ENCODE results near the gene C2orf81.
"Not testable (repeated sequence)": the region's sequence is repeated elsewhere in the genome, so short reads cannot be mapped to it uniquely, and the experiment has no call there.

C2orf81 gene

DNA sequence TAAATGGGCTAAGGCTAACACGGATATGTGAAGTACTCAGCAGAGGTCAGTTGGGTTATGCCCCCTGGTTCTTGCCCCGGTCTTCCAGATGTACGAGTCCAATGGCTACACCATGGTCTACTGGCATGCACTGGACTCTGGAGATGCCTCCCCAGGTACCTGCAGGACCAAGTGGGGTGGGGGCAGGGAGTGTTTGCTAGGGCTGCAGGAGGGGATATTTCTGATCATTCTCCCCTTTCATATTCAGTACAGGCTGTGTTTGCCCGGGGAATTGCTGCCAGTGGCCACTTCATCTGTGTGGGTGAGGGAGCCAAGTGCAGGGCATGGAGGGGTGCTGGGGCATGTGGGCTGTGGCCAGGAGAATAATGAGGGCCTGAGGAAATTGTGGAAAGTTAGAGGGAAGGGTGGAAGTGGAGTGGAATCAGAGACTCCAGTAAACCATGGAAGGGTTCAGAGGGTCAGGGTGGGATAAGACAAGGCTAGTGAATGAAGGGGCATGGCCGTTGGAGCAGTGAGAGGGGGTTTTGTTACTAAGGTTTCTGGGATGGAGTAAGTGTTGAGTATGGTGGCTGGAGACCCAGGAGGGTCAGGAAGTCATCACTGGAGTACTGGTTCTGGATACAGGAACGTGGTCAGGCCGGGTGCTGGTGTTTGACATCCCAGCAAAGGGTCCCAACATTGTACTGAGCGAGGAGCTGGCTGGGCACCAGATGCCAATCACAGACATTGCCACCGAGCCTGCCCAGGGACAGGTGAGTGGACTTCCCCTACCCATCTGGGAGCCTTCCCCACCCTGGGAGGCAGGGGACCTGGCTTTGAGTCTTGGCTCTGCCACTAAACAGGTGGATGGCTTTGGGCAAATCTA lies 2.0 kb upstream of the C2orf81 start:
- DNase-seq = no peak

DNA sequence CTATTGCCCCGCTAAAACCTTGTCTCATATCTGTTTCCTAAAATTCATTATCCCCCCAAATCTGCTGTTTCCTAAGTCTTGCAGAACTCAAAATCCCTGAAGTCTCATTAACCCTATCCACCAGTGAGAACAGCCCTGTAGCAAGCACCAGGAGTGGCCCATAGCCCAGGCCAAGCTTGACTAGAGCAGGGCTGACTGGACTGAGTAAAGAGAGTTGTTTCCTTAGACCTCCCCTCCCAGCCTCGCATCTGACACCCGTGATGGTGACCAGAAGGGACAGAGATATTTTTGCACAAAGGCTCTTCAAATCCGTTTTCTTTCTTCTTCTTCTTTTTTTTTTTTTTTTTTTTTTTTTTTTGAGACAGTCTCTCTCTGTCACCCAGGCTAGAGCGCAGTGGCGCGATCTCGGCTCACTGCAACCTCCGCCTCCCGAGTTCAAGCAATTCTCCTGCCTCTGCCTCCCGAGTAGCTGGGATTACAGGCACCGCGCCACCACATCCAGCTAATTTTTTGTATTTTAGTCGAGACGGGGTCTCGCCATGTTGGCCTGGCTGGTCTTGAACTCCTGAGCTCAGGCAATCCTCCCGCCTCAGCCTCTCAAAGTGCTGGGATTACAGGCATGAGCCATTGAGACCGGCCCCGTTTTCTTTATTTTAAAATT lies 846 bp downstream of the C2orf81 start:
- DNase-seq = not testable (repeated sequence)

DNA sequence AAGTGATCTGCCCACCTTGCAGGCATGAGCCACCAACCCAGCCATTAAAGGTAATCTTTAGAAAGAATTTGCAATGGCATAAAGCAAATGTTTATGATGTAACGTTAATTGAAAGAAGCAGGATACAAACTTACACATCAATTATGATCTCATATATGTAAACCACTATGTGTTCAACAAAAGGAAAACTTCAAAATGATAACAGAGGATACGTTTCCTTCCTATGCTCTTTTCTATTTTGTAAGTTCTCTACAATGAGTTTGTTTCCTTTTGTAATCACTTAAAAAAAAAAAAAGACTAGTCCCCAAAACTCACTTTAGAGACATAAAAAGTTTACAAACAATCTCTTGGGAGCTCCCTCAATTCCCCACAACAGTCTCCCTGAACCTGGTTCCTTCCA lies 1.4 kb downstream of the C2orf81 start:
- no peak for DNase-seq

DNA sequence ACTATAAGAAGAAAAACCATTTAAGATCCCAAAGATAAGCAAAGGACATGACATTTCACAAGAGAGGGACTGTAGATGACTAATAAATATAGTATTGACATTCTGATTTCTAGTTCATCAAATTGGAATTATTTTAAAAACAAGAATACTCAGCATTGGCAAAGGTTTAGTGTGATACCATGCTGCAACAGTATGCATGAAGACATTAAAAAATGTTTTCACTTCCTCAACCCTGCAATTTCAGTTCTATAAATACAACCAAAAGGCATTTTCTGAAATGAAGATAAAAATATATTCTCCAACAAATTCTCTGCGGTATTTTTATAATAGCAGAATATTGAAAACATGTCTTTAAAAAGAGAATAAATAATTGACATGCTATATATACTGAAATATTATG lies 2.1 kb downstream of the C2orf81 start:
- DNase-seq = no peak

DNA sequence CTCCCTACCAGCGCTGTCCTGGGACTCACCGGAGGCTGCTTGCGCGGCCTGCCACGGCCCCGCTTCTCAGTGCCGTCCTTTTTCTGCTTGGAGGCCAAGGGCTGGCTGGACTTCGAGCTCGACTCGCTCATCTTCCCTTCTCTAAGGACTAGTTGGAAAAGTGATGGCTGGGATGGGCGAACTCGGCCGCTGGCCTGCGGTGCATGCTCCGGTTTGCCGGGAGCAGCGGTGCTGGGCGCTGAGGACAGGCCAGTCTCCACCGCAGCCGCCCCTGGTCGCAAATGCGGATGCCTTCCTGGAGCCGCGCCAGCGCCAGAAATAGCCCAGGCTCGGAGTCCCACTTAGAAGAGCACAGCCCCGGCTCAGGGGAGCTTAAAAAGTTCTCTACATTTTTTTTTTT lies 3.1 kb downstream of the C2orf81 start:
- no peak for DNase-seq

DNA sequence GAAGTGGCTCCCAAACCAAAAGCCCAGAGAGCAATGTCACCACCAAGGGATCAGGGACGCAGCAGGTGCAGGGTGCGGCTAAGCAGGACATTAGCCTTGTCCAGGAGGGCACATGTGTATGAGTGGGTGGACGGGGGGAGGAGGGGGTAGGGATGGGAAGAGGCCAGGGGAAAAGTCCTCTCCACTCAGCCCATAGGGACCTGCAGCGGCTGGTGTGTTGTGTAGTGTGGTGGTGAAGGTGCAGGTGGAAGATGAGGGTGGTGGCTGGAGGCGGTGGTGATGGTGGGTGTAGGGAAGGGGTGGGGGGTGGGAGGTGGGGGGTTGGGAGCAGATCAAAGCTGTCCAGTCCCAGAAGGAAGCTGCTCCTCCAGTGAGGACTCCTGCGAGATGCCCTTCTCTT lies 3.7 kb downstream of the C2orf81 start:
- no peak for DNase-seq

DNA sequence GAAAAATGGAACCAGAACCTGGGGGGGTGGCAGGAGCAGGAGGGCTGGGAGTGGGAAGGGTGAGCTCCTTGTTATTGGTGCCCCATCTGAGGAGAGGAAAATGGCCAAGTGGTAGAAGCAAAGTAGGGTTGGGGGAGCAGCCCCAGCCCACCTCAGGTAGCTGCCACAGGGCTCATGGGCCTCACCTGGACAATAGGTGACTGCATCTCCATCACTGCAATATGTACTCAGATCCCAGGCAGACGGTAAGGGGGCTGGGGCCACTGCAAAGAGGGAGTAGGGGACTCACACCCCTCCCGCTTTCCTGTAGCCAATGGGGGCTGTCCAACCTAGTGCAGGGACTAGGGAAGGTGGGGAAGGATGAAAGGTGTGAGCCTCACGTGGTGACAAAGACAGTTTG lies 4.2 kb downstream of the C2orf81 start:
- DNase-seq = no peak

DNA sequence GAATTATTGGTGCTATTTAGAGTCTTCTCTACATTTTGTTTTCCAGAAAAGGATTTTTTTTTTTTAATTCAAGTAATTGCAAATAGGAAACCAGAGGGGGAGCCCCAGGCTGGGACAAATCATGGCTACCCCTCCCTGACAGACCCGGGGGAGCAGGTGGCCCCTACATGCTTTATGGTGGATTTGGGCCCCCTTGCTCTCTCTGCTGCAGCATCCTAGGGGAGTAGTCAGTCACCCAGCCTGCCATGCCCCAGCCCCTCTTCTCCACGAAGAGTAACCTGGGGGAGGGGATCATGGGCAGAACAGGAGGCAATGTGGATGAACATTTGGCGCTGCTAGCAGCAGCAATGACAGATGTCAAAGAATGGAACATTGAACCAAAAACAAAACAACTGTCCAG lies 4.6 kb downstream of the C2orf81 start:
- no peak for DNase-seq

DNA sequence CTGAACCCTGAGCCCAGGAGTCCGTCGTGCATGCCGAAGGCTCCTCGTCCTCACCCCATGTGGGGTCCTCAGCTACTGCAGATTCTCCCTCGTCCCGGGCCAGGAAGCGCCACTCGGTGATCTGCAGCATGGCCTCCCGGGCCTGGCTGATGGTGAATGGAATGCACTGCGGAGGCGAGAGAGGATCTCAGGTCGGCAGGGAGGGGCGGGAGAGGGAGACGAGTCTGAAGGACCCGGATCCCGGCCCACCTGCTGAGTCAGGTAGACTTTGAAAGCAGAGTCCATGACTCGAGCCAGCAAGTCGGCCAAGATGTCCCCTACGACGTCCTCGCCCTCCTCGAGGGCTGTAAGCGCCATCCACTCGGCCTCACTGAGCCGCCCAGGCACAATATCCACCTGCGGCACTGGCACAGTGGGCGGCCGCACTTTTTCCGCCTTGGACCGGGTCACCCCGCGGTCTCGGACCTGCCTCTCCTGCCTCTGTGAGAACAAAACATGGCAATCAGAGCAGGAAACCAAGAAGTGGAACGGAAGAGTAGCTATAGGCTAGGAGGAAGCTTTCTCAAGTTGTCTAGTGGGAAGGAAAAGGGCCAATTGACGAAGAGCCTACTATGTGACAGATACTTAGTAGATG lies 5.5 kb downstream of the C2orf81 start:
- peak in 1 of 2 experiments; percentile 50 for DNase-seq

DNA sequence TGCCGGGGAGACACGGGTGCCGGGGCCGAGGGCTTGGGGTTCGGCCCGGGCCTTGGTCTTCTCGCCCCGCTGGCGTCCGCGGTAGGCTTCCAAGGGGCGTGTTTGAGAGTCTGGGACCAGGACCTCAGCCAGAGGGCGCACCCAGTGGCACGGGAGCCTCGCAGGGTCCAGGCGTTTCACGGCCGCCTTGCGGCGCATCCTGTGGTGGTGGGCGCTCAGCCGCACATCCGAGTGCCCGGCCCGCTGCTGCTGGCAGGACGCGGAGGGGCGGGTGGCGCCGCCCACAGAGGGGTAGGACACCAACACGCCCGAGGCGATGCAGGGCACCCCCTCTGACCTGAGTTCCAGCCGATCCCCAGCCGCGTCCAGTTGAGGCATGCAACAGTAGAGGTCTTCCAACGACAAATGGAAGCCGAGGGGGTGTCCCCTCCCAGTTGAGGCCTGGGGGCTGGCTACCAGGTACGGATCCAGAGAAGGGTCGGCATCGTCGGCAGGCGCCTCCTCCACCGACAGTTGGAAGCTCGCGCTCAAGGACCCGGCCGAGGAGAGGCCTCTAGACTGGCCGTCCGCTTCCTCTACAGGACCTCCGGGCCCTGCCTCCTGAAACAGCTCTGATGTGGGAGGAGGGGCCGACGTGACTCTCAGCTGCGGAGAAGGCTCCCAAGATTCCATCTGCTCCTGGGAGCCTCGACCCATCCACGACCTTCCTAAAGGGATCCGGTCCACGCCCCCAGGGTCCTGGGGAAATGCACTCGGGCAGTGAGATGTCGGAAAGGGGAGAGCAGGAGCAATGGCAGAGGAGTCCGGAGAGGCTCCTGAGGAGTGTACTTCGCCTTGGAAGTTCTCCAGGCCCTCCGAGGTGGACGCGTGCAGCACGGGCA lies 6.3 kb downstream of the C2orf81 start:
- peak; percentile 65 to 77 for DNase-seq

DNA sequence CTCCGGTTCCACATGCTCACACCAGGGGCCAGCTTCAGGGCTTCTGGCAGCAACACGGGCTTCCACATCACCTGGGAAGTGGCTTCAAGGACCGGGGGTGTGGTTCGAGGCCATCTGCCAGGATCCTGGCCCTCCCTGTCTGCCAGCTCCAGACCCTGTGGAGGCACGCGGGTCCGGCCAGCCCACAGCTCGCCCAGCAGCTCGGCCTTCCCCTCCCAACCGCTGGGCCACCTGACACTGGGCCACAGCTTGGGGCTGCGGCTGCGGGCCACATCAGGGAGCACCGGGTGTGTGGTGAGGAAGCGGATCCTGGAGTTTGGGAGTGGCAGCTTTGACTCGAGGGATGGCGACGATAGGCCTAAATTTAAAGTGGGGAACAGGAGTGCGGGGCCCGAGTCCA lies 7.0 kb downstream of the C2orf81 start:
- DNase-seq = no peak

DNA sequence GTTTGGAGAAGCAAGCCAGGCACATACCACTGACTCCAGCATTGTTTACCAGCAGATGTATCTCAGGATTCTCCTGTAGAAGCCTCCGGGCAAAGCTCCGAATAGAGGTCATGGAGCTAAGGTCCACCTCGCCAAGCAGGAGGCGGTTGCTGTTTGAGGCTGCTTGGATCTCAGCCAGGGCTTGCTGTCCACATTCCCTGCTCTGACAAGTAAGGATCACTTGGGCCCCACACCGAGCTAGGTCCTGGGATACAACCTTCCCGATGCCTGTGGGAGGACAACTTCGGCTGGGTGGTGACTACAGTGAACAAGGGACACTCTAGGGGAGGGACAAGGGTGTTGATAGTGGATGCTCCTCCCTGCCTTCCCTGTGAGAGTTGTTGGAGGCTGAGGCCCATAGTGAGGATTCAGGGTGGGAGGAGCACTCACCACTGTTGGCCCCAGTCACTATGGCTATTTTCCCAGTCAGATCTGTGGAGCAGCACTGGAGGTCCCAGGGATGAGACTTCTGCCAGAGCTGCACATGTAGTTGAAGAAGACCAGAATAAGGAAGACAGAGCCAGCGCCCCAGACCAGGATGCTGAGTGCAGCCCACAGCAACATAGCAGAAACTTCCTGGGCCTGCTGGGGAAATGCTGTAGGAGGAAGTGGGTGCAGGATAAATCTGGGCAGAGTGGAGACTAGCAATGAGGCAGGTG lies 8.3 kb downstream of the C2orf81 start:
- no peak for DNase-seq

DNA sequence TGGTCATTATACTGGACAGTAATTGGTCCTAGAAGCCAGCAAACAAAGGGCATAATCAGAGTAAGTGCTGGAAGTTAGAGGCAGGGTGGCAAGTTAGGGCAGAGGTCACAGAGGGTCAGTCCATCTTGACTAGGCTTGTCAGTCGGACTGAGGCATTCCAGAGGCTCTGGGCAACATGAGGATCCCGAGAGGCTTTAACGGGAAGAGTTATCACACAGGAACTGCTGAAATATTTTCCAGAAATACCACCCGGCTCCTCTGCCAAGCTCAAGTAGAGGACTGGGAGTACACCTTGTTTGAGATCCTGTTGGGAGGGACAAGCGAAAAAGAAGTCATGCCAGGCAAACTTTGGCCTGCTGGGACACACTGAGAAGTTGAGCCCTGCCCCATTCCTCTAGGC lies 13.7 kb downstream of the C2orf81 start:
- DNase-seq = no peak

DNA sequence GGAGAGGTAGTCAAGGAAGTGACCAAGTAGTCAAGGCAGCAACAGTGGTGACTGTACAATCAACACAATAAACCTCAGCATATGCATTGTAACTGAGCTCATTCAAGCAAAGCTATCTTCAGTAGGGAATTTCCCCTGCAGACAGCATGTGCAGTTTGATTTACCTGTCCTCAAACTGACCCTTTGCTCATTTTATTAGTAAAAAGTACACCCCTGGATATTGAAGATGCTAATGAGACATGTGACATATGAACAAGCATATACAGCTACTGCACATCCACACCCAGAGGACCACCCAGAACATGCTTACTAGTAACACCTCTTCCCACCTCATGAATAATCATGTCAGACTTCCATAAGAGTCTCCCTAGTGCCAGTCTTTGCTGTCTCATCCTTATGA lies 15.4 kb downstream of the C2orf81 start:
- no peak for DNase-seq

DNA sequence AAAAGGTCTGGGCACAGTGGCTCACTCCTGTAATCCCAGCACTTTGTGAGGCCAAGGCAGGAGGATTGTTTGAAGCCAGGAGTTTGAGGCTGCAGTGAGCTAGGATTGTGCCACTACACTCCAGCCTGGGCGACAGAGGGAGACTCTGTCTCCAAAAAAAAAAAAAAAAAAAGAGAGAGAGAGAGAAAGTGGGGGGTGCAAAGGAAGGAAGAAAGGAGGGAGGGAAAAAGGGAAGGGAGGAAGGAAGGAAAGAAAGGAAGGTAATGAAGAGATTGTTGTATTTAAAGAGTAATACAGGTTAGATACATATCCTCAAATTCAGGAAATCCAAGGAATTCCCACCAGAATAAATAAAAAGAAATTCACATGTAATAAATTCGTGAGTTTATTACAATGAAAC lies 19.5 kb downstream of the C2orf81 start:
- no peak for DNase-seq

DNA sequence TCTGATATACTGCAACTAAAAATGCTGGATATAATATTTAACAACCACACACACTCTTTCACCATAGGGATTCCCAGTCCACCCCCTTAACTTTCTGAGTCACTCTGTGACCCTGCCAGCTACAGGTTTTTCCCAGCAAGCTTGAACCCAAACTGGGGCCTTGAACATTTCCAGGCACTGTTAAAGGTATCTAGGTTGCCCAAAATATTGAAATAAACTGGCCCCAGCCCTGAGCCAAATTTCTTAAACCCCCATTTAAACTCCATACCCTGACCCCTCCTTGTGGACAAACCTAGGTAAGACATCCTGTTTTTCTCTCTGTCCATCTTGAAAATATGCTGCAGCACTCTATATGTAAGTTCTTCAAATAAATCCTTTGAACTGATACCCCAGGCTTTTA lies 21.6 kb downstream of the C2orf81 start:
- no peak for DNase-seq

DNA sequence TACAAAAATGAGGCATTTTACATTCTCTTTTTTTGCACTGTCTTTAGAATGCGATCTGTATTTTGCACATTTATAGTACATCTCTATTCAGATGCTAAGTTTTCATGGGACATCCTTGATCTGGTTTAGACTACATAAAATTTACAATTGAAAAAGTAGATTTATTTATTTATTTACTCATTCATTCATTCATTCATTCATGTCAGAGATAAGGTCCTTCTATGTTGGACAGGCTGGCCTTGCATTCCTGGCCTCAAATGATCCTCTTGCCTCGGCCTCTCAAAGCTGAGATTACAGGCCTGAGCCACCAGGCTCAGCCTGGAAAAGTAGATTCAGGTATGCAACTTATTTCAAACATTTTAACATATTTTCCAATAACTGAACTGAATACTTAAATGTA lies 25.3 kb downstream of the C2orf81 start:
- DNase-seq = no peak

DNA sequence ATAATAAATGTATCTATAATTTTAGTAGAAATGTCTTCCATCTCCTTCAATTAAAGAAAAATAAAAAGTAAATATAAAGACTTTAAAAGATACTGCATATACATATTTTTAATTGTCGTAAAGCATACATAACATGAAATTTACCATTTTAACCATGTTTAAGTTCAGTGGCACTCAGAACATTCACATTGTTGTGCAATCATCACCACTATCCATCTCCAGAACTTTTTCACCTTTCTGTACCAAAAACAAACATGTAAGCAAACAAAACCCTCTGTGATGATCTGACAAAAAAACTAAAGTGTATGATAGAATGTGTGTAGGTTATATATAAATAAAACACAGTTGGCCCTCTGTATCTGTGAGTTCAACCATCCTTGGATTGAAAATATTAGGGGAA lies 27.9 kb downstream of the C2orf81 start:
- DNase-seq = no peak

DNA sequence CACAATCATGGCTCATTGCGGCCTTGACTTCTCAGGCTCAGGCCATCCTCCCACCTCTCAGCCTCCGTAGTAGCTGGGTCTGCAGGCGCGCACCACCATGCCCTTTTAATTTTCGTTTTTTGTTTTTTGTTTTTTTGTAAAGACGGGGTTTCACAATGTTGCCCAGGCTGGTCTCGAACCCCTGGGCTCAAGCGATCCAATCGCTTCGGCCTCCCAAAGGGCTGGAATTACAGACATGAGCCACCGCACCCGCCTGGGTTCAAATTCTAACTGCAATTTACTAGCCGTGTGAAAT lies 29.0 kb downstream of the C2orf81 start:
- DNase-seq = no peak

DNA sequence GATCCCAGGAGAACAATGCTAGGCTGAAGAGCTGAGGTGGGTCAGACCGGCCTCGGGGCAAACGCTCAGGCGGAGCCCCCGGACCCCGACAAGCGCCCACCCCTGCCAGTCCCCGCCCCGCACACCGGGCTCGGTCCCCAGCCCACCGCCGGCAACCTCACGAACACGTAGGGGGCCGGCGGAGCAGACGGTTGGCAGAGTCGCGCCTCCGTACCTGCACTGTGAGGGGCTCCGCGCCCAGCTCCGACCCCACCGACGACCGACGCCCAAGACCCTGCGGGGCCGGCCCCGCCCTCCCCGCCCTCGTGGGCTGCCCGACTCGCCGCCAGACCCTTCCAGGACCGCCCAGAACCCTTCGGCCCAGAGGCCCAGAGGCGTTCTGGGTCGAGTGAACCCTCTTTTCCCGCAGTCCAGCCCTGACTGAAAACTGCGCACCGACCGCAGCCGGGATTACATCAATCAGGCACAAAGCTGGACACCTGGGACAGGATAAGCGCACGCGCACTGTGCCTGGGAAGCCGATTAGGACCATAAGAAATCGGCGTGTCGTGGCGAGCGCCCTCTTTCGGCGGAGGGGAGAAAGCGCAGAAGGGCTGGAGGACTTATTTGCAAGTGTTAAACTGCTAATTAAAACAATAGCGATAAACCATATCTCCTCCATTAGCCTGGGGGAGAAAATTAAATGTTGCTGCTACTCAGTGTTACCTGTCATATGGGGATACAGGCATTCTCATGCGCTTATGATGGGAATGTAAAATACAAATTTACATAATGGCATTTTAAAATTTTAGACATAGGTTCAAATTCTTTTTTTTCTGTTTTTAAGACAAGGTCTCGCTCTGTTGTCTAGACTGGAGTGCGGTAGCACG lies 29.6 kb downstream of the C2orf81 start:
- DNase-seq = peak; percentile 82 to 95

DNA sequence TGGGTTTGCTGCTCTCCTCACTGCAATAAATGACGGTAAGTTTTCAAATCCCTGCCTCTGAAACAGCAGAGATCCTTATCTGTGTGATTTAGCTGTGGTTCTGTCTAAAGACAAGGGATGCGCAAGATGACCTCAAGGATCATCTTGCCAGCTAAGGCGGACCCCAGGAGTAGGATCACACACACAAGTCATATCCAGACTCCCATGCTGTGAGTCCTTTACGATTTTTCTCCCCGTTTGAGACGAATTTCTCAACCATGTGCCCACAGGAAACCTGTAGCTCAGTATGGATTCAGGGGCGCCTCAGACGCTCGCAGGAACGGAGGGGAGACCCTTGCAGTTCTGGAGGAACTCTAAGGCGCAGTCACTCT lies 30.2 kb downstream of the C2orf81 start:
- DNase-seq = no peak

DNA sequence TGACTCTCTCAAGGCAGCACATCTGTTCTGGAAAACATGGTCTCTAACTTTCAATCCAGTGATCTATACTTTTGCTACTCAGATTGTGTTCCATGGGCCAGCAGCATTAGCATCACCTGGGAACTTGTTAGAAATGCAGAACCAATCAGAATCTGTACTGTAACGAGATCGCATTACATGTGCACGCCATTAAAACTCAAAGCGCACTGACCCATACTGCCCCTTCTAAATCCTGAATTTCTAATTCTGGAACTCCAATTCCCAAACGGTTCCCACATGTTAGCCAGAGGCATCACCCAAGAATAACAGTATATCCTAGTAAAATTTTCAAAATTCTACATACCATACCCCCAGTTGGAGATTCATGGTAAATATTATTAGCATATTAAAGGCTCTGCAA lies 30.8 kb downstream of the C2orf81 start:
- DNase-seq = no peak

Measured in NCI-H1930 (cell line).